GM23248 (cell line): Measurements from ENCODE around the gene VRK2. TPM values are rescaled to one million over a fixed set of nuclear protein-coding genes. Genes with fewer than 3 reads are reported as not detected.
"Not testable (repeated sequence)": the region's sequence is repeated elsewhere in the genome, so short reads cannot be mapped to it uniquely, and the experiment has no call there.

ENCODE experiments used
- DNase-seq: peaks from one replicate; pipeline ENCODE4 v3.0.0-alpha.2; 2015
- H2AFZ ChIP-seq: fragments of 200-600 bp; sonication (generic); 2 replicates; pipeline ENCODE4 v1.6.1; 2016; ENCODE audit warnings: antibody characterized with exemption
- H3F3A ChIP-seq: fragments of 200-600 bp; sonication (generic); 2 replicates; pipeline ENCODE4 v1.6.1; 2016; ENCODE audit warnings: mild to moderate bottlenecking, antibody characterized with exemption, mixed run types; ENCODE audit not compliant: insufficient read depth
- H3K27ac ChIP-seq: fragments of 200-600 bp; sonication (generic); 2 replicates; pipeline ENCODE4 v1.5.1; 2016; ENCODE audit warnings: mild to moderate bottlenecking
- H3K27me3 ChIP-seq: fragments of 200-600 bp; sonication (generic); replicated peaks from 2 replicates; pipeline ENCODE4 v1.6.1; 2016; ENCODE audit warnings: mild to moderate bottlenecking; ENCODE audit not compliant: insufficient read depth
- H3K36me3 ChIP-seq: fragments of 200-600 bp; sonication (generic); 2 replicates; pipeline ENCODE4 v1.6.1; 2016; ENCODE audit warnings: low read depth, mild to moderate bottlenecking
- H3K4me1 ChIP-seq: fragments of 200-600 bp; sonication (generic); 2 replicates; pipeline ENCODE4 v1.6.1; 2016; ENCODE audit warnings: mild to moderate bottlenecking; ENCODE audit not compliant: insufficient read depth
- H3K4me2 ChIP-seq: fragments of 200-600 bp; sonication (generic); one replicate; pipeline ENCODE4 v1.6.1; 2016; ENCODE audit warnings: mild to moderate bottlenecking; ENCODE audit not compliant: unreplicated experiment
- H3K4me3 ChIP-seq: fragments of 200-600 bp; sonication (generic); 2 replicates; pipeline ENCODE4 v1.5.1; 2016; ENCODE audit warnings: mild to moderate bottlenecking
- H3K79me2 ChIP-seq: fragments of 200-600 bp; sonication (generic); 2 replicates; pipeline ENCODE4 v1.6.1; 2016; ENCODE audit warnings: mild to moderate bottlenecking; ENCODE audit not compliant: insufficient read depth
- H3K9ac ChIP-seq: fragments of 200-600 bp; sonication (generic); 2 replicates; pipeline ENCODE4 v1.6.1; 2016; ENCODE audit warnings: mild to moderate bottlenecking
- H3K9me2 ChIP-seq: fragments of 200-600 bp; sonication (generic); 2 replicates; pipeline ENCODE4 v1.6.1; 2016; ENCODE audit warnings: mixed run types, mild to moderate bottlenecking, moderate library complexity; ENCODE audit not compliant: insufficient read depth
- H3K9me3 ChIP-seq: fragments of 200-600 bp; sonication (generic); one replicate; pipeline ENCODE4 v1.6.1; 2017; ENCODE audit warnings: low read depth
- H4K20me1 ChIP-seq: fragments of 200-600 bp; sonication (generic); 2 replicates; pipeline ENCODE4 v1.6.0; 2016; ENCODE audit not compliant: insufficient read depth
- EZH2 ChIP-seq: fragments of 200-600 bp; sonication (generic); IDR thresholded peaks from 2 replicates; pipeline ENCODE4 v1.6.1; 2018; ENCODE audit warnings: antibody characterized with exemption, mild to moderate bottlenecking; ENCODE audit not compliant: insufficient read depth, poor library complexity, severe bottlenecking
- EZH2phosphoT487 ChIP-seq: fragments of 200-600 bp; sonication (generic); IDR thresholded peaks from 2 replicates; pipeline ENCODE4 v1.6.1; 2018; ENCODE audit warnings: antibody characterized with exemption, moderate library complexity, mild to moderate bottlenecking, low read depth; ENCODE audit not compliant: insufficient read depth
- WGBS, 2 experiments: methylation state at CpG; one replicate each; pipeline ENCODE4 v1.1.6; 2015 to 2017; ENCODE audit warnings: low lambda C conversion rate in 2 of 2, low coverage in 1 of 2; ENCODE audit errors: missing lambda C conversion rate in 2 of 2; 5-methylcytosine and 5-hydroxymethylcytosine counted together
- in situ Hi-C: fragments of 300-500 bp; cut with MboI; formaldehyde crosslinking; loops from 2 replicates; pipeline ENCODE4 v1.15.0; 2020
- polyA plus RNA-seq: library from polyadenylated mRNA; unstranded; fragments of >200 nt; fragmentation: Nextera tagmentation; extraction: Ambion mirVana; gene quantifications from 2 replicates; pipeline ENCODE4 v1.2.1, GENCODE V29; 2016
- total RNA-seq: library from RNA; depleted of rRNA; stranded (reverse); fragments of >200 nt; shearing (Covaris generic); gene quantifications from 2 replicates; pipeline ENCODE4 v1.2.3, GENCODE V29; 2014

The VRK2 gene
- total and polyA plus RNA-seq, 2 experiments from 2014 or later: 22.4 to 24.2 TPM

DNA sequence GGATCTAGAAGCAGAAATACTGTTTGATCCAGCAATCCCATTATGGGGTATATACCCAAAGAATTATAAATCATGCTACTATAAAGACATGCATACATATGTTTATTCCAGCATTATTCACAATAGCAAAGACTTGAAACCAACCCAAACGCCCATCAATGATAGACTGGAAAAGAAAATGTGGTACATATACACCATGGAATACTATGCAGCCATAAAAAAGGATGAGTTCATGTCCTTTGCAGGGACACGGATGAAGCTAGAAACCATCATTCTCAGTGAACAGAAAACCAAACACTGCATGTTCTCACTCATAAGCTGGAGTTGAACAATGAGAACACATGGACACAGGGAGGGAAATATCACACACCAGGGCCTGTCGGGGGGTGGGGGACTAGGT lies 133.6 kb downstream of the VRK2 start:
- H4K20me1 ChIP-seq, H3K4me2 ChIP-seq, H3K4me1 ChIP-seq, H3K36me3 ChIP-seq, H2AFZ ChIP-seq, in situ Hi-C loops, H3K9me2 ChIP-seq, H3F3A ChIP-seq, H3K4me3 ChIP-seq, H3K79me2 ChIP-seq, H3K9me3 ChIP-seq, H3K9ac ChIP-seq, DNase-seq, H3K27ac ChIP-seq, H3K27me3 ChIP-seq: not testable (repeated sequence)
- WGBS, 2 experiments: 92 to 93% methylated on average over 3 of the region's 3 CpGs

DNA sequence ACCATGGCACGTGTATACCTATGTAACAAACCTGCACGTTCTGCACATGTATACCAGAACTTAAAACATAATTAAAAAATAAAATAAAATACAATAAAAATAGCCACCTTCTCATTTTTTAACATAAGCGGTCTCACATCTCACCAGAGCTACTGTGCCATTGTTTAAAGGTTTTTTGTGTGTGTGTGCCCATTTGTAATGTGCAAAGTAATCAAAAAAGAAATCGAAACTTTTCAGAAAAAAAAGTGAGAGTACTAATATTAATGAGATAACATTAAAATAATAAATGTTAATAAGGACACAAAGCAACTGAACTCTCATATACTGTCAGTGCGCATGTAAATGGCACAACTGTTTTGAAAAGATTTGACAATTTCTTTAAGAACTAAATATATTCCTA lies 134.0 kb downstream of the VRK2 start:
- no peaks in the 10 kb centered on the region for H3K36me3 ChIP-seq
- WGBS, 2 experiments: 96 to 99% methylated on average over 5 of the region's 5 CpGs
- H3K9me2 ChIP-seq: no peaks in the 10 kb centered on the region; the same call in 1 of the 2 replicates
- H3K9me3 ChIP-seq: no peaks in the 10 kb centered on the region
- H3K79me2 ChIP-seq: no peaks in the 10 kb centered on the region
- no peak overlapping the region for H3K27ac ChIP-seq
- H3K4me2 ChIP-seq: no peak overlapping the region
- H3F3A ChIP-seq: no peaks in the 10 kb centered on the region
- DNase-seq: no peak
- no peaks in the 10 kb centered on the region for H3K27me3 ChIP-seq
- no peak overlapping the region for H3K9ac ChIP-seq
- H2AFZ ChIP-seq: no peak overlapping the region
- no peak overlapping the region for H3K4me3 ChIP-seq
- in situ Hi-C loops: no loop called here
- TF ChIP-seq EZH2phosphoT487 (no peak), EZH2 (no peak)
- H3K4me1 ChIP-seq: no peaks in the 10 kb centered on the region; the same call in 1 of the 2 replicates
- no peaks in the 10 kb centered on the region for H4K20me1 ChIP-seq

DNA sequence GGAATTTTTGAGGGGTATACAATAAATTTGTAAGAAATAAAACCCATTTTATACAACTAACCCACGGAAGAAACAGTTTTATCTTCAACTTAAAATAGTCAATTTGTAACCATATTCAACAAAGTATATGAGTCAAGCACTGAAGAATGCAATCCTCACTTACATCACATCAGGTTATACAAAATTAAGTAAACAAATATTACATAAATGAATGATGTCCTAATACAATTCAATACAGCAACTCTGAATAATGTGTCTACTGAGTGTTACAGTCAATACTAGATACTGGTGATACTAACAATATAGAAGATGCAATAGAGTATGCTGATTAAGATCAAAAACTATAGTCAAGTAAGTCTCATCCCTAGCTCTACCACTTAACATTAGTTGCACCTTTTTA lies 135.9 kb downstream of the VRK2 start:
- no peak for TF ChIP-seq EZH2phosphoT487
- TF ChIP-seq EZH2: no peak
- H4K20me1 ChIP-seq: no peaks in the 10 kb centered on the region
- no peaks in the 10 kb centered on the region; the same call in 1 of the 2 replicates for H3K9me2 ChIP-seq
- no peaks in the 10 kb centered on the region for H3K27me3 ChIP-seq
- no peaks in the 10 kb centered on the region; the same call in 1 of the 2 replicates for H3K4me1 ChIP-seq
- H3K4me3 ChIP-seq: no peak overlapping the region
- no peak overlapping the region for H3K4me2 ChIP-seq
- in situ Hi-C loops: no loop called here
- H3K9me3 ChIP-seq: no peaks in the 10 kb centered on the region
- H3K79me2 ChIP-seq: no peaks in the 10 kb centered on the region
- no peaks in the 10 kb centered on the region for H3F3A ChIP-seq
- H3K9ac ChIP-seq: no peak overlapping the region
- WGBS, 2 experiments: 92 to 97% methylated on average over 1 of the region's 1 CpG
- peak; percentile 1 for DNase-seq
- H3K27ac ChIP-seq: no peak overlapping the region
- no peak overlapping the region for H2AFZ ChIP-seq
- H3K36me3 ChIP-seq: no peaks in the 10 kb centered on the region

DNA sequence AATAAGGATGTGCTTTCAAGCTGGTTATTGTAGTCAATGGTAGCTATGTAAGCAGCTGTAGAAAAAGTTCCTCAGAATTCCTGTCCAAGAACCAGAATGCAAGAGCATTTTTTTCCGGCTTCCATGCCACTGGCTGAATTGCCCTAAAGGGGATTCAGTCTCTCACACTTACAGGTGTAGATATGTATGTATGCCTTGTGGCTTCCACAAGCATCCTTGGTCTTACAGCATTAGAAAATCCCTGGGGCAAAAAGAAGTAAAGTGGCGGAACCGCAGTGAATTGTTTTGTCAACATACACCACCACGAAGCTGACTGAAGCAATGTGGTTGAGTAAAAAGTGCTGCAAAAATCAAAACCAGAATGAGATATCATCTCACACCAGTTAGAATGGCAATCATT lies 139.9 kb downstream of the VRK2 start:
- WGBS, 2 experiments: 80 to 90% methylated on average over 4 of the region's 4 CpGs

DNA sequence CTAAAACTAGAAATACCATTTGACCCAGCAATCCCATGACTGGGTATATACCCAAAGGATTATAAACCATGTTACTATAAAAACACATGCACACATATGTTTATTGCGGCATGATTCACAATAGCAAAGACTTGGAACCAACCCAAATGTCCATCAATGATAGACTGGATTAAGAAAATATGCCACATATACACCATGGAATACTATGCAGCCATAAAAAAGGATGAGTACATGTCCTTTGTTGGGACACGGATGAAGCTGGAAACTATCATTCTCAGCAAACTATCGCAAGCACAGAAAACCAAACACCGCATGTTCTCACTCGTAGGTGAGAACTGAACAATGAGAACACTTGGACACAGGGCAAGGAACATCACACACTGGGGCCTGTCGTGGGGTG lies 140.4 kb downstream of the VRK2 start:
- H3F3A ChIP-seq, H3K27ac ChIP-seq, H3K27me3 ChIP-seq, H2AFZ ChIP-seq, DNase-seq, H3K9me2 ChIP-seq, H3K4me3 ChIP-seq, H3K4me2 ChIP-seq, H3K9me3 ChIP-seq, H3K9ac ChIP-seq, H3K36me3 ChIP-seq, H3K4me1 ChIP-seq, H3K79me2 ChIP-seq, H4K20me1 ChIP-seq, in situ Hi-C loops: not testable (repeated sequence)
- 94 to 95% methylated on average over 6 of the region's 6 CpGs for WGBS, 2 experiments

More for the DNA sequence above, 139.9 kb downstream of the VRK2 start:
- H3K36me3 ChIP-seq: no peaks in the 10 kb centered on the region
- DNase-seq: no peak
- H3K4me2 ChIP-seq: no peak overlapping the region
- H3F3A ChIP-seq: no peaks in the 10 kb centered on the region
- no peak overlapping the region for H3K9ac ChIP-seq
- H3K27me3 ChIP-seq: no peaks in the 10 kb centered on the region
- TF ChIP-seq EZH2 (no peak), EZH2phosphoT487 (no peak)
- H3K9me3 ChIP-seq: no peaks in the 10 kb centered on the region
- in situ Hi-C loops: no loop called here
- no peaks in the 10 kb centered on the region; the same call in 1 of the 2 replicates for H3K9me2 ChIP-seq
- no peak overlapping the region for H2AFZ ChIP-seq
- H4K20me1 ChIP-seq: no peaks in the 10 kb centered on the region
- H3K4me1 ChIP-seq: no peaks in the 10 kb centered on the region; the same call in 1 of the 2 replicates
- H3K79me2 ChIP-seq: no peaks in the 10 kb centered on the region
- no peak overlapping the region for H3K4me3 ChIP-seq
- H3K27ac ChIP-seq: no peak overlapping the region
